ENCODE data around the gene ATF6.

The ATF6 gene

DNA sequence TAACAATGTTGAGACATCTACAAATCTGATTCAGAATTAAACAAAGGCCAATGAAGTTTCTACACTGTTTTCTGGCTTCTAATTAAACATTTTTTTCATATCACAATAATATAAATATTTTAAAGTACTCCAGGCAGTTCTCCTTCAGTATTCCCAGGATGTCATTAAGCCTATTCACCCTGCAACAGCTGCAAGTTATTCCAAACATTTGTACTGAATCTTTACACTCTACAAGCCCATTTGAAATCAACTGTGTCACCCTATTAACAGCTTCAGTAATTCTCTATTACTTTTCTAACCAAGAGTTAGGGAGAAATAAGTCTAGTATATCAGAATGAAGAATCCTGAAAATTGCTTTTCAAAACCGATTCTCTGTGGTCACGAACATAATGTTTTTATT is 133.0 kb downstream of the ATF6 start:
- DNase-seq (ENCODE audit: low spot score): no peak

DNA sequence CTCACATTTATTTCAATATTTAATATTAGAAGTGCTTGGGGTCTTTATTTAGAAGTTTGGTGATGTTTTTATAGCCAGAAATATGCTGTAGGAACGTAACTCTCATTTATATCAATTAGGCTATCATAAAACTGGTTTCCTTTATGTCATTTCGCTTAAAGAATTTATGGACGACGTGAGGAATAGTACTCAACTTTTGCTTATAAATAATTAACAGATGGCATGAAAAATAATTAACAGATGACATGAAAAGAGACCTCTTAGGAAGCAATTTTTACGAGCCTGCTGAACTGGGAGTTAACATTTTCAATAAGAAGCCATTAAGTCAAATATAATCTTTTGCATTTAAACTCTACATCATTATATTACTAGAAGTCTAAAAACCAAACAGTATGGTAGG is 134.0 kb downstream of the ATF6 start:
- DNase-seq (ENCODE audit: low spot score): no peak

DNA sequence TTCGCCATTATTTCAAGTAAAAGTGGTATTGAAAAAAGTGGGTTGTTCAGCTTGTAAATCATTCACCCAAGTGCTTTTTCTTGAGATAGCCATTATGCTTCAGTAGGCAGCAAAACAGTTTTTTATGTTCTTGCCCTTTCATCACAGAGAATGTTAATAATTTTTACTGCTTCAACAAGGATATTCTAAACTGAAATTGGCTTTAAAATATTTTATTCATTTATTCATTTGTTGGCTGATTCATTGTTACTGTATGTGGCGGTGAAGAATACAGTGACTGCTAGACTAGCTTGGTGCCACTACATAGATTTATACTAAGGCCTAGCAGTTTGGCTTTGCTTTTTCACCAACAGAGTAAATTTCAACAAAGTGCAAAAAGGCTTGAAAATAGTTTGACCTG is 136.1 kb downstream of the ATF6 start:
- no peak for DNase-seq (ENCODE audit: low spot score)

DNA sequence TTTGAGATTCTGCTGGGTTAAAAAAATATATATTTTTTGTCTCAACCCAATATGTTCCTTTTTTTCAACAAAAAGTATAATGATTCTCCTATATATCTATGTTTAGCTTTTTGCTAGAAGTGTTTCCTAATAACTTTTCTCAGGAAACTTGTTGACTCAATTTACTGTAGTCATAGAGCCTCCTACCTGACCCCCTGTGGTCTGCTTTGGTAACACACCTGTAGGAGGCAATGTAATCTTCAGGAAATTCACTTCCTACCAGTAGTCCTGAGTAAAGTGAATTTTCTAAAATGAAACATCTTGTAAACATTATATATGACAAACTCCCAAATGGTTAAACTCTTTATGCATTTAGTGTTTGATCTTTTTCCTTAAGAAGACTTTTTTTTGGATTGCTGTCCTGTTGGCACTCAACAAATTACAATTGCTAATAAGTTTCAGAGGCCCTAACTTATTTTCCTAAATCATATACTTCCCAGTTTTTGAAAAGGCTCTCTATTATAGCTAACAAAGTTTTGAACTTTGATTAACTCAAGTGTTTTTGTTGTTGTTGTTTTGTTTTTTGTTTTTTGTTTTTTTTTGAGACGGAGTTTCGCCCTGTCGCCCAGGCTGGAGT is 139.3 kb downstream of the ATF6 start:
- peak; percentile 25 for DNase-seq (ENCODE audit: low spot score)

DNA sequence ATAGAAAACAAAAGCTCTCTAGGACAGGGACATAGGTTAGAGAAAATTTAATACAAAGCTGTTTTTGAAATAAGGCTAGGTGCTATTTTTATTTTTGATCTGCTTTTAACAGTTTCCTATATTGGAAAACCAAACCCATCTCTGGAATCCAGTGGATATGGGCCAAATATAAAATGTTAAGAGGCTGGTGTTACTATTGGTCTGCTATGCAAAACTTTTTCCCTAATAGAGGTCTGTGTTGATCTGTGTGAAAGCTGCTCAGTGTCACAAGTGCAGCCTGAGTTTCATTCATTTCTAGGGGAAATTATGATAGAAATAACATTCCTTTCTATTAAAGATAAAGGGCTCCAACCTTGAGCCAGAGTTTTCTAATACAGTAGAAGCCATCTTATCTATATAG is 141.1 kb downstream of the ATF6 start:
- no peak for DNase-seq (ENCODE audit: low spot score)

DNA sequence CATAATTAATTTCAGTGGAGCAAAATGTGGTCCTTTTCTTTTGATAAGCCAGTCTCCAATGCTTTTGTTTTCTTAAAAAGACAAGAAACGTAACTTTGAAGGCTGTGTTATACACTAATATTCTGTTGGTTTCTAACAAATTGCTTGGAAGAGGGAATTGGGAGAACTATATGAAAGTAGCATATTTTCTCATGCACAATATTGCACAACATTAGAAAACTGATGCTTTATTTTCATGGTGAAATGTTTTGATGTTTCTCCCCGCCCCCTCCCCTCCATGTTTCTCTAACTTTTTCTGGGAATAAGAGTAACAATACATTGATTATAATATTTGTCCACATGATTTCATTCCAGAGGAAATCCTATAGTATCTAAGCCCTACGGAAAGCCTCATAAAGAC is 142.1 kb downstream of the ATF6 start:
- no peak for DNase-seq (ENCODE audit: low spot score)

DNA sequence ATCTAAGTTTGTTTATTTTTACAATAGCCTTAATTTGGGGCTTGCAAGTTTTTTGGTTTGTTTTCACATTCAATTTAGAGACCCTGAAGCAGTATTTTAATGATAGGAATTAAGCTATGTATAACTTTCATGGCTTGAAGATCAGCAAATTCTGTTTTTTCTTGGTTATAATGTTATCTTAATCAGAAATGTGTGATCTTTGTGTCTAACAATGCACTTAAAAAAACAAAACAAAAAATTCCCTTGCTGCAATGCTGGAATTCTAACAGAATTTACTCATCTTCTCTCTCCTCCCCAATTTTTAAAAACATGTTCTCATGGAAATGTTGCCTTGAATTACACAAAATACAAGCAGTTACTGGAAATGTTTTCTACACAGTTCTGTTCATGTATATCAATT is 144.5 kb downstream of the ATF6 start:
- no peak for DNase-seq (ENCODE audit: low spot score)

DNA sequence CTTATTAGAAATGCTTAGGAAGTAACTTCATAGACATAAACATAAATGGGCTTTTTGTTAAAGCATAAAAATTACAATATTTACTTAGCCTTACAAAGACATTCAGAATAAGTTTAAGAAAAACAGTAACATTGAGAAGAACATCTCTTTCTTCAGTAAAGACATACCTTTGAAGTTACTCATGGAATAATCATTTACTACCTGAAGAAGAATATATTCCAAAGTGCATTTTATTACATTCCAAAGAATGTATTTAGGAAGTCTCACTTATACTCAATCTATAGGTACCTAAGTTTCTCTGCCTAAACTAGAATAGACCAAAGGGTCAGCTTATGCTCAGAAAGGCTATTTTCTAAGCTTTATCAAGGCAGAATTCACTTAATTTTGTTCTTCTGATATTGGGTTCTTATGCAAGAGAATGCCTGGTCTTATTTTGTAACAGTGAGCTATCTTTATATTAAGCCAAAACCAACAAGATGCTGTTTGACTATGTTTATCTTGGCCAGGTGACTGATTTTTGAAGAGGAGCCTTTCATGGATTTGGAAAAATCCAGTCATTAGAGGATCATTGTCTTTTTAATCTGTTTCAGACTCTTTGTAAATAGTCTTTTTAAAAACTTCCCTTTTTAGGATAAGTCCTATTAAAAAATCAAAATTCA is 147.5 kb downstream of the ATF6 start:
- no peak for DNase-seq (ENCODE audit: low spot score)

DNA sequence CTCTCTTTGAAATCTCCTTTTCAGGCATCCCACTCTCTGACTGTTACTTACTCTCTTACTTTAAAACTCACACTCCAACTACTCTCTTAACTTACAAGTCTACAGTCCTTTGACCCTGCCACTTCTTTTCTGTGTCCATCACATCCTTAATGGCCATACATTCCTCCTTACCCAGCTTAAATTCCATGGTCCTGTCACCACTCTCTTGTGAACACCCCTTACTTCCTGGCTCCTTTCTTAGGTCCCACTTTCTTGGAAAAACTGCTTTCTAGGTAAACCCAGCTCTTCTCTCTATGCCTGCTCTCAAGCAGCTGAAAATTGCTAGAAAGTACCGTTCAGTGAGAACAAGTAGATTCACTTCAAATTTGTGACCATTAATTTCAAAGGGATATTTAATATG is 148.5 kb downstream of the ATF6 start:
- DNase-seq (ENCODE audit: low spot score): no peak

DNA sequence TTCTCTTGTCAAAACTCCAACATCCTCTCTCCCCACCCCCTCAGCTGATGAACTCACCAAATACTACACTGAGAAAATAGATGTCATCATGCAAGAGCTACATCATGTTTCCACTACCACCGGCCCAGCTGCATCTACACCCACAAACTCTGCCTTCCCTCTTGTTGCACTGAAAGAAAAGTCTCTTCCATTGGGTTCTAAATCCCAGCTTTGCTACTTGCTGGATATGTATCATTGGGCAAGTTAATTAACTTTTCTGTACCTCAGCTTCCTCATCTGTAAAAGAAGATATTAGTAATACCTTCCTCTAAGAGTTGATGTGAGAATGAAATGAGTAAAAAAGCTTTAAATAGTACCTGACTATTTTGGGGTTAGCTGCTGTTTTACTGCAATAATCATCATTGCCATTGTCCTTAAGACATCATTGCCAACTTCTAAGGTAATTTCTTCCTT is 149.0 kb downstream of the ATF6 start:
- DNase-seq (ENCODE audit: low spot score): no peak

DNA sequence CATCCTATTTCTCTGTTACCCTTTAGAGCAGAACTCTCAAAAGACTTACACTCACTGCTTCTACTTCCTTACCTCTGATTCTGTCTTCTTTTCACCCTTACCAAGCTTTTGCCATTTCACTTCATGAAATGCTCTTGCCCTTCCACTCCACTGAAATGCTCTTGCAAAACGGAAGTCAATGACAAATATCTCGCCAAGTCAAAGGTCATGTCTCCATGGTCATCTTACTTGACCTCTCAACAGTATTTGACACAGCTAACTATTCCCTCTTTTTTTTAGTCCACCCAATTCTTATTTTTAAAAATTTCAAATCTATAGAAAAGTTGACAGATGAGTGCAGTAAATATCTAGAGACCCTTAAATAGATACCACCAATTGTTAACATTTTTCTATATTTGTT is 149.9 kb downstream of the ATF6 start:
- DNase-seq (ENCODE audit: low spot score): no peak

DNA sequence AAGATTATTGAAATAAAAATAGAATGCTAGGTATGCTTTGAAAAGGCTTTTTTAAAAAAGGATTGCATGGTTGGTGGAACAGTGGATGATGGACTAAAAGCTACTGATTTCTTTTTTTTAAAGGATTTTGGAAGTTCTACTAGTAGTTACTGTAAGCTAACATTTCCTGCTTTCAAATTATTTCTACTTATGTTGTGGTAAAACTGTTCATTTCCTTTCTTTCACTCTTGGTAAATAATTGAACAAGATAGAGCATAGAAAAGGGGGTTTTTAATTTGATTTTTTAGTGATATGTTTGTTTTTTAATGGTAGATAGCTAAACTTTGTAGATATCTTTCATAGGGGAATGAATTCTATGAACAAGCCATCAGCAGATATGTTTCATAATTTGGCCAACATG is 153.1 kb downstream of the ATF6 start:
- DNase-seq (ENCODE audit: low spot score): no peak

DNA sequence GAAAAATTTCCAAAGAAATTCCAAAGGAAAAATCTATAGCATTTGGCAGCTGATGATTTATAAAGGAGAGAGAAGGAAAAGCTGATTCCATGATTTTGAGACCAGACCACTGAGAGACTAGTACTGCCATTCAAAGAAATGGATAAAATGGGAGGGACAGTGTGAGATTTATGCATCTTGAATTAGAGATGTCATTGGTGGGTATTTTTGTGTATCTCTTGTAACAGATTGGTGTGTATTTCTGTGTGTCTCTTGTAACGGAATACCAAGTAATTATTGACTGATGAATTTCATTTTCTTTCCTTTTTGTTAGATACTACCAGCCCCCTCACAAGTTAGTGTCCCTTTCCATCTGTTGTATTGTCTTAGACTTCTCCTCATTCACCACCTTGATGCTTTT is 155.4 kb downstream of the ATF6 start:
- DNase-seq (ENCODE audit: low spot score): no peak

DNA sequence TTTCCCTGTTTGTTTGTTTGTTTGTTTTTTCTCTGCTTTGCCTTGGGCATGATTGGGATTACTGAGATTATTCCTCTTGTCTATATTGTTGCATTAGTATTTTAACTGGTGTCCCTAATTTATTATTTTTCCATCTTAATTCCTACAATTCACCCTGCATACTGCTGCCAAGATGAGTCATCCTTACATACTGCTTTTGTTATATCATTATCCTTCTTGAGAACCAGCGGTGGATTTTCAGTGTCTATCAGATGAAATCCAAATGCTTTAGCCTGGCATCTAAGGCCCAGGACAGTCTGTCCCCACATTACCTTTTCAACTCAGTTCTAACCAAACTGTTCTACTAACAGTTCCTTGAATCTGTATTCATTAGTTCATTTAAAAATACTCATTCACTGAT is 155.9 kb downstream of the ATF6 start:
- DNase-seq (ENCODE audit: low spot score): no peak

DNA sequence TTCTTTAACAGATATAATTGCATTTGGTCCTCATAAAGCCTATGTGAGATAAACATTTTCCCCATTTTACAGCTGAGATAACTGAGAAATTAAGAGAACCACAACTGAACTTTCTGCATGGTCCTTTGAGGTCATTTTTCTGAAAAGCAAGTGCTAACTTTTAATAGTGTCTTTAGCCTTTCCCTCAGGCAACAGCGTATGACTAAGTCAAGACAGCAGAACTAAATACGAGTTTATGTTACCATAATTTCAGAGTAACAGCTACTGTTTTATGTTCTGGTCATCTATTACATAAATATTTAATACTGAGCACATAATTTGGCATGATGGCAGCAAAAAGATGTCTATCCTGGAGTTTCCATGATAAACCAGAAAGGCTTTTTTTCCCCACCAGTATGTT is 161.9 kb downstream of the ATF6 start:
- DNase-seq (ENCODE audit: low spot score): no peak

DNA sequence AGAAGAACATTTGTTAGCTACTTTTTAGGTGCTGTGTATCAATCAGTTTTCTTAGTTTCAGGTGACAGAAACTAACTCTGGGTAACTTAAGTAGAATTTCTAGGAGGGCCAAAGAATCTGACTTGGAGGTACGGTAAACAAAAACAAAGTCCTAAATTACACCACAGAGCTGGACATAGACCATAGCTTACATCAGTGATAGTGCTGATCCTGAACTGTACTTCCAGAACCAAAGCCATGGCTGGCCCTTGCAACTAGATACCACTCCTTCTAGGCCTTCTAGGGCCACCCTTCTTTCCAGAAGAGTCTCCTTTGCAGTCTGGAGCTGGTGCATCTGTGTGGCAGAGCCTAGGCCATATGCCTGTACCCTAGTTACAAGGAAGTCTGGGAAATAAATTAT is 163.0 kb downstream of the ATF6 start:
- no peak for DNase-seq (ENCODE audit: low spot score)

DNA sequence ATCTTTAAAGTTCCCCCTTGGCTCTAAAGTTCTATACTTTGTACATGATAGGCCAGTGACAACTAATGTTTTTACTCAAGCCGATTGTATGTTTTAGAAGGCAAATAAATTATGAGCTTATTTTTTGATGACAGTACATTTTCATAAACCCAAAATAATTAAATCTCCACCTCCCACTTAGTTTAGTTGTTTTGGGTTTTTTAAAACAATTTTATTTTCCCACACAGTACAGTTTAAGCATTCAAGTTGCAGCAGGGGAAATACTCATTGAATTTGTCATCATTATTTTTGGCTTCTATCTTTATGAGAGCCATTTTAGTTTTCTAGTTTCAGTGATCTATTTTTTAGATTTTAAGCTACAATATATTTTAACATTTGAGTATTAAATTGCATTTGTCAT is 163.9 kb downstream of the ATF6 start:
- DNase-seq (ENCODE audit: low spot score): no peak

DNA sequence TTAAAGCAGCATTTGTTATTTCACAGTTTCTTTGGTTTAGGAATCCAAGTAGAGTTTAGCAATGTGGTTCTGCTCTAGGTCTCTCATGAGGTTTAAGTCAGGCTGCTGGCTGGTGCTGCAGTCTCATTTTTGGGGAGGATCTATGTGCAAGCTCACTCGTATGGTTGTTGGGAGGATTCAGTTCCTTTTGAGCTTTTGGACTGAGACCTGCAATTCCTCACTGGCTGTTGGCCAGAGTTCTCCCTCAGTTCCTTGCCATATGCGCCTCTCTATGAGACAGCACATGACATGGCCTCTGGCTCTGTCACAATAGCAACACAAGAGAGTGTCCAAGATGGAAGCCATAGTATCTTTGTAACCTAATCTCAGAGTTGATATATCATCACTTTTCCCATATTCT is 166.5 kb downstream of the ATF6 start:
- DNase-seq (ENCODE audit: low spot score): no peak

DNA sequence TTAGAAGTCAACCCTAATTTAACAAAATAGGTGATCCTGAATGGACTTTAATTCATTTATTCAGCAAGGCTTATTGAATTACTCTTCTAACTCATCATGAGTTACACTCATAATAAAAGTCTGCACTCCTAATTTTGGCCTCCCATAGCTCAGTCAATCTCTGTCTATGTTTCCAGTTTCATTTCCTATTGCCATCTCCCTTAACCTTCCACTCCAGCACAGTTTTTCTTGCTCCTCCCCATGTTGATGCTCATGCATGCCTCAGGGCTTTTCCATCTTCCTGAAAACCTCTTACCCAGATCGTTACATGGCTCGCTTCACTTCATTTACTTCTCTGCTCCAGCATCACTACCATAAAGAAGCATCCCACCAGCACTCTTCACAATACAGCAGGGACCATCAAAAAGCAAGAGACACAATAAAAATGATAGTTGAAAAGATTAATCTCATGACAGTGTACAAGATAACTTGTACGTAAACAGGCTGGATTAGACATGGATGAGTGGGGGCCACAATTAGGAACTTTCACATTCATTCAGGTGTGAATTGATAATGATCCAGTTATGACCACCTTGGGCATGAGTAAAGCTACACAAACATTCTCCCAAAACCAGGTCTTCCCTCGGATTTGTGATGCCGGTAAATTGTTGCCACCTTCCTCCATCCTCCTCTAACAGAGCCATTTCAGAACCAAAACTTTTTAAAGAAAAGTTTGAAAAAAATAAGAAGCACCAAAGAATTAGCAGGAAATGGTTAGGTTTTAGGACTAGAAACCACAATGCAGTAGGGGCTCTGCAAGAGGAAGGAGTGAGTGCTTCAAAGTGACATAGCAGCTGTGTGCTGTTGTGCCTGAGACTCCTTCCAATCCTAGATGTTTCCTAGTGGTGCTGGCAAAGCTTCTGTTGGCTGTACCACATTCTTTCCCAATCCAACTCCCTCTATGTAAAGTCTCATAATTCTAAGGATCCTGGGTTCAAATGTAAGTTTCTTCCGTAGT is 167.8 kb downstream of the ATF6 start:
- no peak for DNase-seq (ENCODE audit: low spot score)

DNA sequence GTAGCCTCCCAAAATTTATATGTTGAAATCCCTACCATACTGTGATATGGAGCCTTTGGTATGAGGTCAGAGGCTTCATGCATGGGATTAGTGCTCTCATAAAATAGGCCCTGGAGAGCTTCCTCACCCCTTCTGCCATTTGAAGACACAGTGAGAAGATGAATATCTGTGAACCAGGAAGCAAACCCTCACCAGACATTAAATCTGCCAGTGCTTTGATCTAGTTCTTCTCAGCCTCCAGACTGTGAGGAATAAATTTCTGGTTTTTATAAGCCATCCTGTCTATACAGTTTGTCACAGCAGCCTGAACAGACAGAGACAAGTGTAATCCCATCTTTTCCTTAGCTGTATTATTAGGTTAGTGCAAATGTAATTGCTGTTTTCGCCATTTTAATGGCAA is 169.1 kb downstream of the ATF6 start:
- no peak for DNase-seq (ENCODE audit: low spot score)

DNA sequence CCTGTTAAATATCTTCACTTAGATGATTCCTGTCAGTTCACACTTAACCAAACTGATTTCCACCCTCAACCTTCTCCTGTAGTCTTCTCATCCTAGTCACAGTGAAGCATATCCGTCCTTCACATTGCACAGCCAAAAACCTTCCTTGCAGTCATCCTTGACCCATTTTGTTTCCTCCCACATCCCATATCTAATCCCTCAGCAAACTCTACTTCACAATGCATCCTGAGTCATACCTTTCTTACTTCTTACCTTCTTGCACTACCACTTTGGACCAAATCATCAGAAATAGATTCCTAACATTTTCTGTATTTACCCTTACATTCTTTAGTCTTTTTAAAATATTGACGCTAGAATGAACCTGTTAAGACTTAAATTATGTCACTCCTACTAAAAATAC is 170.7 kb downstream of the ATF6 start:
- DNase-seq (ENCODE audit: low spot score): no peak

DNA sequence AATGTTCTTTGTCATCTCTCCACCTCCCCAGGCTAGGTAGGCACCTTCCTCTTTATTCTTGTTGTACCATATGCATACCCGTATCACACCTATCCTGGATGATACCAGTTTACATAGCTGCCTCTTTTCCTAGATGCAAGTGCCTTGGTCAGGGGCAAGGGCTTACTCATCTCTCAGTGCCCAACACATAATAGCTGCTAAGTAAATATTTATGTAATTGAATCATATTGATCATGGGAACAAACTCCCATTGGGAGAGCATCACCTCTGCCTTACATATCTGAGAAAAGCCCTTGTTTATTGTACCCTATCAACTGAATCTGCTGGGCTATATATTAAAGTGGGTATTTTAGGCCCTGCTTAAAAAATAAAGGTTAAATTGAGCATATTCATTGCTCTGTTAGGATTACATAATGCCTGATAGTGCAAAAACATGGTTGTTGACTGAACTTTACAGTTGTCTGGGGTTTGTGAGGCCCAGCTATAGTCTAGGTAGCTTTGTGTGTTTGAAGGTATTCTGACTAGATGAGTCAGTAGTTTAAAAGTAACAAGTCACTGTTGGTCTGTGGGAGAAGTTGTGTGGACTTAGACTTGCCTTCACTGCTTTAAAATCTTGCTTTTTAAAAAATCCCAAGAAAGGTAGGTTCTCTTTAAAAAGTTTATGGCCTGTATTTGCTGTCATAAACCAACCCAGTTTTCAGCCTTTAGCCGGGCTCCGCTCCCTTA is 174.9 kb downstream of the ATF6 start:
- no peak for DNase-seq (ENCODE audit: low spot score)

Measured in LoVo (cell line).